ENCODE results near the gene MEF2D.

The MEF2D gene

DNA sequence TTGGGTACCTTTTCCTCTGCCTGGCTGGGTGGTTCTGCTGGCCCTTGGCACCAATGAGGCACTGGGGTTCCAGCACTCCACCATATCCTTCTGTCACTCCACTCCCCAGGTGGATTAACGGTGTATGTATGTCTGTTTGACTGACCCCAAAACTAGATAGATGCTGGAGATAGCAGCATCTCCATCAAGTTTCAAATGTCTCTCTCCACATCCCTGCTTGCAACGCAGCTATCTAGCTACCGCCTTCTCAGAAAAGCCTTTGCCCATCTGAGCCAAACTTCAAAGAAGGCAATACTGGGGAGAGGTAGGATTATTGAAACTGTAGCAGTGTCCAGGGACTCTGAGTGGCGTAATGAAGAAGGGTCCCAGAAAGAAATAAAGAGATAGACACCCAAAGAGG lies 67.5 kb downstream of the MEF2D start:
- no peak overlapping the region for H3K4me3 Mint-ChIP-seq
- peaks cover 7% of the 10 kb centered on the region for H3K36me3 Mint-ChIP-seq (ENCODE audit: insufficient read depth)
- H3K4me1 Mint-ChIP-seq (ENCODE audit: low read depth in 2 of 2), result peaks cover 15 to 26% of the 10 kb centered on the region in 2 donors
- DNase-seq (no peak), ATAC-seq (replicated peaks) (no peak)
- no peak overlapping the region for H3K27ac Mint-ChIP-seq
- H3K9me3 Mint-ChIP-seq, result no peaks in the 10 kb centered on the region
- H3K27me3 Mint-ChIP-seq, result peaks cover 98 to 100% of the 10 kb centered on the region in 2 donors

DNA sequence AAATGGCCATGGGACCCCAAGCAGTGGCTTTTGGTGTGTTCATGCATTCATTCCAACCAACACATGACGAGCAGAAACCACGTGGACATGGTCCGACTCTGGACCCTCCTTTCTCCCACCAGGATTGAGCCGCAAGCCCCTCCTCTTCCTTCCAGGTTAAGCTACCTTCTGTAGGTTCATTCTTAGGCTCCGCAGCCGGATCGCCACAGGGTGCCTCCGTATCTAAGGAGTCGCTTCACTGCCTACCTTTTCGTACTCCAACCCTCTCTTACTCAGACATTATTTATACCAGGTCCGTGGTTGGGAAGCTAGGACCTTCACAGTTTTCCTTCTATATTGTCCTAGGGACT lies 67.9 kb downstream of the MEF2D start:
- Mint-ChIP-seq H3K9me3 (no peaks in the 10 kb centered on the region), H3K4me1 (ENCODE audit: low read depth in 2 of 2) (peaks cover 15 to 25% of the 10 kb centered on the region in 2 donors), H3K36me3 (ENCODE audit: insufficient read depth) (peaks cover 7% of the 10 kb centered on the region), H3K27me3 (peaks cover 98 to 100% of the 10 kb centered on the region in 2 donors), H3K27ac (no peak overlapping the region), H3K4me3 (no peak overlapping the region)
- ATAC-seq (replicated peaks) (no peak), DNase-seq (no peak)

DNA sequence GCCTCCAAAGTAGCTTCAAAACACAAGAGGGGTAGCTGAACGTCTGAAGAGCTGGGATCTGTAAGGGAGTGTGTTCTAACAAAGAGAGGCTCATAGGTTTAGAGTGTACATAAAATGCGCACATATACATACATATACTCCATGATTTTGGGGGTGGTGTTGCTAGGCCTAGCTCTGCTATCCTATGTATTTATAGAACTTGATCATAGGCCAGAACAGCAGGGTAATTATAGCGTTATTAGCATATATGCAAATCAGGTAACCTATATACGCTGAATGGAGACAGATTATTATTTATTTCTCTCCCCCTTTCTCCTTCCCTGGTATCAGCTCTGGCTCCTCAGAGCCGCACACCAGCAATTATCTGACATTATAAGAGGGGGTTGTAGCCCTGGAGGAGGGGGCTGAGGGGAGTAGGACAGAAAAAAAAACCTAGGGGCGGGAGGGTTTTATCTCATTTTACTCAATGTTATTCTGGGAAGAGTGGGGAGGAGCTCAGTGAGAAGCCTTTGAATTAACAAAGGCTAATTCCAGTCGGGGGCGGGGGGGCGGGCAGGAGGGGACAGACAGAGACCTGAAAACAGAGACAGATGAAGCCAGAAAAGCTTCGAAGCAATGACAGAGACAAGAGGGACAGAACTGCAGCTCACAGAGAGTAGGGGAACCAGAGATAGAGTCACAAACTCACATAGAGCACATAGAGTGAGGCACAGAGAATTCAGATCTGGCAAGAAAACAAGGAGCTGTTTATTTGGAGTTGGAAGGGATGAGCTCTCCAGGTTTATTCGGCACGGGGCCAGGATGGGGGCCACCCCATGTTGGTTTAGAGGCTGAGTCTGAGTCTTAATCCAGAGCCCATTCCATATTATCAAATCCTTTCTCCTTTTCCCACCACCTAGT lies 68.6 kb downstream of the MEF2D start:
- no peak overlapping the region for H3K4me3 Mint-ChIP-seq

DNA sequence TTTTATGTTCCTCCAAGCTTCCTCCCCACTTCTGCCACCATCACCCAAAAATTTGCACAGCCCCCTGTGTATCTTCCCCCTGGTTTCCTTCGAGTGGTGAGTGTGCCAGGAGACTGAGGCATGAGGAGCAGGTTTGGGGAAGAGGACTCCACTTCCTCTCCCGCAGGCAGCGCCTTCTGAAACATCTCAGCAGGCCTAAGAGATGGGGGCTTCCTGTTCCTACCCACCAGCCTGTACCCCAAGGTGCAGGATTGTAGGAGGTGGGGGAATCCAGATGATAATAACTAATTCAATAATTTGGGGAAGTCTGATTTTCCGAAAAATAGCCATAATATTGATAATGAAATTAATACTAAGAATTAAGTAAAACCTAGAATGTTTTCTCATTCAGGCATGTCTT lies 69.2 kb downstream of the MEF2D start:
- no peak overlapping the region for H3K27ac Mint-ChIP-seq
- DNase-seq (no peak), ATAC-seq (replicated peaks) (no peak)
- H3K9me3 Mint-ChIP-seq, result no peaks in the 10 kb centered on the region
- peaks cover 11 to 19% of the 10 kb centered on the region in 2 donors for H3K4me1 Mint-ChIP-seq (ENCODE audit: low read depth in 2 of 2)
- peaks cover 98 to 100% of the 10 kb centered on the region in 2 donors for H3K27me3 Mint-ChIP-seq
- H3K4me3 Mint-ChIP-seq, result no peak overlapping the region
- H3K36me3 Mint-ChIP-seq (ENCODE audit: insufficient read depth), result peaks cover 7% of the 10 kb centered on the region

More for the DNA sequence above, 68.6 kb downstream of the MEF2D start:
- peaks cover 7% of the 10 kb centered on the region for H3K36me3 Mint-ChIP-seq (ENCODE audit: insufficient read depth)
- no peak overlapping the region for H3K27ac Mint-ChIP-seq
- ATAC-seq (replicated peaks) (no peak), DNase-seq (no peak)
- peaks cover 15 to 22% of the 10 kb centered on the region in 2 donors for H3K4me1 Mint-ChIP-seq (ENCODE audit: low read depth in 2 of 2)
- H3K9me3 Mint-ChIP-seq, result no peaks in the 10 kb centered on the region
- peaks cover 98 to 100% of the 10 kb centered on the region in 2 donors for H3K27me3 Mint-ChIP-seq

DNA sequence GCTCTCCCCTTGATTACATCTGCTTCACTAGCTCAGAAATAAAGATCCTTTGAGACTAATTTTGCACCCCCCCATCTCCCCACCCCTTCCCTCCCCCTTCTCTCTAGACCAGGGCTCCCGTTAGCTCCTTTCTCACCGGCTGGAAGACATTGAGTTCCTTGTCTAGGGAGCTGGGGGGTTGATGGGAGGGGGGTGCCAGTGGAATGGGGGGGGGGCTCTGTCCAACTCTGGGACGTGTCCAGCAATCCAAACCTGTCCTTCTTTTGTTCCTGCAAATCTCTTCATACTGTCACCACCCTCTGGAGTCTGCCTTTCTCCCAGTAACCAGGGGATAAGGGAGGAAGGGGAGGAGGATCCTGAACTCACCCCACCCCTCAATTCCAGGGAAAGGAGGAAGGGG lies 69.7 kb downstream of the MEF2D start:
- Mint-ChIP-seq H3K9me3 (no peaks in the 10 kb centered on the region), H3K4me3 (no peak overlapping the region), H3K36me3 (ENCODE audit: insufficient read depth) (peaks cover 7% of the 10 kb centered on the region), H3K27ac (no peak overlapping the region), H3K4me1 (ENCODE audit: low read depth in 2 of 2) (peaks cover 8 to 17% of the 10 kb centered on the region in 2 donors), H3K27me3 (peaks cover 99 to 100% of the 10 kb centered on the region in 2 donors)
- DNase-seq, result no peak
- no peak for ATAC-seq (replicated peaks)

DNA sequence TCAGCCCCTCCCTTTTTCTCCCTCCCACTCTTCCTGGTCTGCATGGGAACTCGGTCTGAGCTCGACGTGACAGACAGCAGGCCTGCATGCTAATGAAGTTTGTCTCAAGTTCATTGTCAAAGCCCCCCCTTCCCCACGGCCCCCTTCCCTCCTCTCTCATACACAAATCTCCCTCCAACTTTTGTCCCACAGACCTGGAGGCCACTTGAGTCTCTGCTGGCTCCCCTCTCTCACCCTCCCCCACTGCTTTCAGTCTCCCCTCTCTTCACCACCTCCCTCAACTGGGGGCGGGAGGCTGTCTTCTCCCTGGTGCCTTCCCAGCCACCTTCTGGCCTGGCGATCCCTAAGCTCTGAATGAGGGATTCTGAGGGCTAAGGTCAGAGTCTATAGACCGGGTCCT lies 70.3 kb downstream of the MEF2D start:
- peaks cover 93 to 94% of the 10 kb centered on the region in 2 donors for H3K27me3 Mint-ChIP-seq
- no peak for ATAC-seq (replicated peaks)
- peaks cover 7% of the 10 kb centered on the region for H3K36me3 Mint-ChIP-seq (ENCODE audit: insufficient read depth)
- peaks cover 4 to 12% of the 10 kb centered on the region in 2 donors for H3K4me1 Mint-ChIP-seq (ENCODE audit: low read depth in 2 of 2)
- DNase-seq, result no peak
- H3K9me3 Mint-ChIP-seq, result no peaks in the 10 kb centered on the region
- no peak overlapping the region for H3K27ac Mint-ChIP-seq
- H3K4me3 Mint-ChIP-seq, result no peak overlapping the region

DNA sequence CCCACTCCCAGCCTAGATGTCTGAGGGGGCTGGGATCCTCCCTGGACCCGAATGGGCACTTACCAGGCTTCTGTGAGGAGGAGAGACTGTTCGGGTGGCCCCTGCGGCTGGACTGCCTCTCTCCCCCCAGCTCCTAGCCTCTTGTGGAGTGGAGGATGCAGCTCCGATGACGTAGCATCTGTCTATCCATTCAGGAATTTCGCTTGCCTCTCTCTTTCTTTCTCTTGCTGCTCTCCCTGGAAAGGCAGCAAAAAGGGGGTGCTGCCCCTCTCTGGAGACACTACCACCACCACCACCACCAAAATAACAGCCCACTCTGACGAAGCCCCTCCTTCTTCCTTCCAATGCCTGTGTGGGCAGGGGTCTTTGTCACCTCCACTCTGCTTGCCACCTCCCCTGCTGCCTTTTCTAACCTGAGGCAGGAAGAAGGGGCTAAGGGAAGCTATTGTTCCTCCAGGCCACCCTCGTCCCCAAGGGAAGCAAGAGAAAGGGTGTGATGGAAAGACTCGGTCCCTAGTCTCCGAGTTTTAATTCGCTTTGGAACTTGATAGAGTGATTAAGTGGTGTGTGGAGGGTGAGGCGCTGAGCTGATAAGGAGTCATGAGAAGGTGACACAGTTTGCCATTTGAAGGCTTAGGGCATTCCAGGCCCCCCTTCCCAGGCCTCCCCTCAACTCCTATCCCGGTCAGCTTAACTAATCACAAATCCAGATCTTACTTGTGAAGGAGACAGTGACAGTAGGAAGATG lies 71.1 kb downstream of the MEF2D start:
- Mint-ChIP-seq H3K27me3 (peaks cover 85 to 93% of the 10 kb centered on the region in 2 donors), H3K27ac (no peak overlapping the region), H3K9me3 (no peaks in the 10 kb centered on the region), H3K36me3 (ENCODE audit: insufficient read depth) (peaks cover 7% of the 10 kb centered on the region), H3K4me1 (ENCODE audit: low read depth in 2 of 2) (peaks cover 0 to 8% of the 10 kb centered on the region in 2 donors), H3K4me3 (no peak overlapping the region)
- ATAC-seq (replicated peaks) (no peak), DNase-seq (no peak)

DNA sequence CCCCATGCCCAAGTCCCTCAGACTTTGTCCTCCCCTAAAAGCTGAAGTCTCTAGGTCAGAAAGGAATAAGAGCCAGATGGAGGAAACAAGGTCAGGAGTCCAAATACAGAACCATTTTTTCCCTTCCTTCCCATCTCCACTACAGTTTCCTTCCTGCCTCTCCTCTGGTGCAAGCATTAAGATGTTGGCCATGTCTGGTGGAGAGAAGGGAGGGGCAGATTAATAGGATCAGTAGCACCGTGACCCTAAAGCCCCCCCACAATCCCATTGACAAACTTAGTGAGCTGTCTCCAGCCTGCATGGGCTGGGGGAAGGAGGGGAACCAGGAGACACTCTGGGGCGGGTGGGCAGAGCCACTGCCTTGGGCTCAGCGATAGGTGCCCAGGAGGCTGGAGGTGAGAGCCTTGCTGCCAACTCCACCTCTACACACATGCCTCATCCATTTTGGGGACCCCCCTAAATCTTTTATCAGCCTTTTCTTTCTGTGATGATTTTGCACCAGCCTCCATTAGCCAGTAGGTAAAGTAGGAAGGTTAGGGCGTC lies 71.8 kb downstream of the MEF2D start:
- H3K4me1 Mint-ChIP-seq (ENCODE audit: low read depth in 2 of 2), result peaks cover 0 to 8% of the 10 kb centered on the region in 2 donors
- H3K36me3 Mint-ChIP-seq (ENCODE audit: insufficient read depth), result peaks cover 7% of the 10 kb centered on the region
- peaks cover 82 to 93% of the 10 kb centered on the region in 2 donors for H3K27me3 Mint-ChIP-seq
- no peaks in the 10 kb centered on the region for H3K9me3 Mint-ChIP-seq
- H3K4me3 Mint-ChIP-seq, result no peak overlapping the region
- no peak overlapping the region for H3K27ac Mint-ChIP-seq
- ATAC-seq (replicated peaks), result no peak
- DNase-seq, result no peak

DNA sequence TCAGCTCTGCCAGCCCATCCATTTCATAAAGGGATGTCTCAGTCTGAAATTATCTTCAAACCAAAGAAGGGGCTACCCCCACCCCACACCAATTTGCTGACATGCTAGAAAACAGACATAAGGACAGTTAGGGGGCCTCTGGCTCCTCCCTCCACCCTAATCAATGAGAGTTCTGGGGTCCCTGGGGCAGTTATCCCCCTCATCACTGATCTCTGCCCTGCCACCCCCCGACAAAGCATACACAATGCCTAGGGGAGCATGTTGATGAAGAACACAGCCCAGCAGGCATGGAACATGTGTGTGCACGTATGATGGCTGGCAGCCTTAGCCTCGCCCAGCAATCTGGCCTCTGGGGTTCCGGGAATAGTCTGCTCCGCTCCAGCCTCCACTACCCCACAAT lies 72.6 kb downstream of the MEF2D start:
- Mint-ChIP-seq H3K36me3 (ENCODE audit: insufficient read depth) (peaks cover 7% of the 10 kb centered on the region), H3K27ac (no peak overlapping the region), H3K9me3 (no peaks in the 10 kb centered on the region), H3K27me3 (peaks cover 79 to 93% of the 10 kb centered on the region in 2 donors), H3K4me1 (ENCODE audit: low read depth in 2 of 2) (peaks cover 0 to 6% of the 10 kb centered on the region in 2 donors), H3K4me3 (no peak overlapping the region)
- DNase-seq (no peak), ATAC-seq (replicated peaks) (no peak)

DNA sequence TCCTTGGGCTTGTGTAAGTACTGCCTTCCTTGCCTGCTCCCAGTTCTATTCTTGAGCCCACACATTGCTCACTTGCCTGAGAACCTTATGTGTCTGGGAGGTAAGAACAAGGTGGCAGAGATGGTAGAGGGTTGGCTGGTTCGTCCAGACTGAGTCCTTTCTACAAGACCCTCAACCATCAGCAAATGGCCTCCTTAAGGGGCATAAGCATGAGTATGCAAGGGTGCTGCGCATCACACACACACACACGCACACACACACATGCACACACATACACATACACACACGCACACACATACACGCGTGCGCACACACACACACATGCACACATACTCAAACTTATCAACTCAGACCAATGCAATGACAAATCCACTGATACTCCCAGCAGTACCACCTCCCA lies 74.6 kb downstream of the MEF2D start:
- Mint-ChIP-seq H3K36me3 (ENCODE audit: insufficient read depth) (peaks cover 13% of the 10 kb centered on the region), H3K27me3 (peaks cover 67 to 87% of the 10 kb centered on the region in 2 donors), H3K4me1 (ENCODE audit: low read depth in 2 of 2) (peaks cover 2 to 8% of the 10 kb centered on the region in 2 donors), H3K9me3 (no peaks in the 10 kb centered on the region), H3K27ac (no peak overlapping the region), H3K4me3 (no peak overlapping the region)
- DNase-seq (no peak), ATAC-seq (replicated peaks) (no peak)

DNA sequence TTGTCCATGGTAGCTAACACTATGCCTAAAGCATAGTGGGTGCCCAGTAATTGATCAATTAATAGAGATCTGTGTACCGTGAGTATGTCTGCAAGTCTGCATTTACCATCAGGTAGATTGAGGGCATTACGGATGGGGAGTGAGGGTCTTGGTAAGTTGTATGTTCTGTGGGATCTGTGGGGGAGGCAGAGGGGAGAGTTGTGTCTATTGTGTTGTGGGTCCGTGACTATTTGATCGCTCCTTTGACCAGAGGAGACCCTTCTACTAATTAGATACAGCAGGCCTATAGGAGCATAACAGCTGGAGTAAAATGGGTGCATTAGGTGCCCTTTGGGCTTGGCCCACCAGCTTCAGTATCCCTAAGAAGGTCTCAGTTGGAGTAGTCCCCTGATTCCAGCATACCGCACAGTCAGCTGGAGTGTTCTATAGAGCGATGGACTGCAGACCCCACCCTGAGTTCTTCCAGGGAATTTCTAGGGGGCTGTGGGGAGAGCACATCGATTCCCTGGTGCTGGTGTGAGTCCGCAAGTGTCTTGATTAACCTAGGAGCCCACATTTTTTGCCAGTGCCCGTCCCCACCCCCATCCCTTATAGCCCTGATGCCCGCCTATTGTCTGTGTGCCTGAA lies 75.7 kb downstream of the MEF2D start:
- H3K9me3 Mint-ChIP-seq, result no peaks in the 10 kb centered on the region
- H3K27me3 Mint-ChIP-seq, result peaks cover 66 to 87% of the 10 kb centered on the region in 2 donors
- no peak for ATAC-seq (replicated peaks)
- no peak overlapping the region for H3K4me3 Mint-ChIP-seq
- peaks cover 13% of the 10 kb centered on the region for H3K36me3 Mint-ChIP-seq (ENCODE audit: insufficient read depth)
- peaks cover 11 to 18% of the 10 kb centered on the region in 2 donors for H3K4me1 Mint-ChIP-seq (ENCODE audit: low read depth in 2 of 2)
- H3K27ac Mint-ChIP-seq, result no peak overlapping the region
- no peak for DNase-seq

DNA sequence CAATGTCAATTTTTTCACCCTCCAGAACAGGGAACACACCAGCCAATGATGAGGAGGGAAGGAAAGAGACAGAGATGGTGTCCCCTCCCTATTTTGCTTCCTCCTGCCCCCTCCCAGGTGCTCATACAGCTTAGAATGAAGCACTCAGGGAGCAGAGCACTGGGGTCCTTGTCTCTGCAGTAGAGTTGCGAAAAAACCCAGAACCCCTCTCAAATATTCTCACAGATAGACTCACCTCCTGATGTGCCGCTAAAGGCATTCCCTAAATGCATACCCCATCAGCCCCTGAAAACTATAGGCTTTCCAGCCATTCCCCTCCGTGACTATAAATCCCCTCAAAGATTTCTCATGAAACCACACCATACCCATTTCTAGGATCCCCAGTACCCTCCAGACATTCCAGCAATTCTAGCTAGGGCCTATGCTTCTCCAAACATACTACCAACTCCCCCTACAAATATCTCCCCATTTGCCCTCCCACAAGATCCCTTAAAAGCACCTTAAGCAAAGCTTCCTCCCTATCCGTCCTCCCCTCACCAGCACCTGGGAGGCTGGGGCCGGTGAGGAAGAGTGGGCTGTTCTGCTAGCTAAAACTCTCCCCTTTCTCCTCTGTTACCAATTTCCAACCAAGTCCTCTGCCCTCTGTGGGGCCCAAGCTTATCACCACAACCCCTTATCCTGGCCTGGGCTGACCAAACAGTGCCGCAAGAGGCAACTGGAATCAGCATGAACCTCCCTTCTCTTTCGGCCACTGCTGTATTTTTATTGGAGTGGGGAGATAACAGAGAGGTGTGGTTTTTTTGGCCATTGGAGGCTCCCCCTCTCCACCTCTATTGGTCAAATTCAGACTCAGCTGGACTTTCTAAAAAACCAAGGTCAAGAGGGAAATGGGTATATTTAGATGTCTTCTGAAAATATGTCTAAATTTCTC lies 76.9 kb downstream of the MEF2D start:
- Mint-ChIP-seq H3K27ac (no peak overlapping the region), H3K9me3 (no peaks in the 10 kb centered on the region), H3K4me3 (no peak overlapping the region), H3K36me3 (ENCODE audit: insufficient read depth) (peaks cover 11% of the 10 kb centered on the region), H3K4me1 (ENCODE audit: low read depth in 2 of 2) (peaks cover 15 to 23% of the 10 kb centered on the region in 2 donors), H3K27me3 (peaks cover 54 to 79% of the 10 kb centered on the region in 2 donors)
- no peak for ATAC-seq (replicated peaks)
- DNase-seq, result no peak

All from effector memory CD8-positive, alpha-beta T cell (primary cell).